Right forelimb (tissue), 1 donor: ENCODE results near the gene VENTX.
"Not testable (repeated sequence)": the region's sequence is repeated elsewhere in the genome, so short reads cannot be mapped to it uniquely, and the experiment has no call there.

Source experiments
- DNase-seq: peaks from one replicate; pipeline ENCODE4 v3.0.0-alpha.2; 2018

VENTX gene

DNA sequence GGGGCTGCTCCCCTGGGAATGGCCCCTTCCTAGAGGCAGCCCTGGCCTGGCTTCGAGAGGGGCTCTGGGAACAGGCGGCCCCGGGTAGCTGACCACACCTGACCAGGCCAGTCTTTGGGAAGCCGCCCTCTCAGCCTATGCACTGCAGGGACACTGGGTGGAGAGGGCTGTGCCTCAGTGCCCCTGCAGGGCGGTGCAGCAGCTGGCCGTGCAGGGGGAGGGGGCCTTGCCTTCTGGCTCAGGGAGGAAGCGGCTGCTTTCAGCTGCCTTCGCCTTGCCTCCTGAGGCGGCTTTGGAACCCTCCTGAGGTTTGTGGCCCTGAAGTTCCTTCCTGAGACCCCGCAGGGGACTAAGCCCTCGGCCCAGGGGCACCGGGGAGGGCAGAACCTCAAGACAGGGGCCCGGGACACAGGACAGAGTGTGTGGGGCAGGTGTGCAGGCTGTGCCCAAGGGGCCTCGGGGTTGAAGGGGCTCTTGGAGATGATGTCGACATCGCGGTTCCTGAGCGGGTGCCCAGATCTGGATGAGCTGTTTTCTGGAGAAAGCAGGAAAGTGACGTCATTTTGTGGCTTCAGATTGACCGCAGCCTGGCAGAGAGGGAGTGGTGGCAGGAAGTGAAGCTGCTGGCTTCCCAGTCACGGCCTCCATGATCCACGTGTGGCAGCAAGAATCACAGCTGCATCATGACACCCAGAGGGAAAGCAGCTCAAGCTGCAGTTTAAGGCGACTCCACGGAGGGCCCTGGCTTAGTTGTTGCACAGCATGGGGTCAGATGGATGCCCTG is 21.4 kb downstream of the VENTX start:
- DNase-seq: peak; percentile 77

DNA sequence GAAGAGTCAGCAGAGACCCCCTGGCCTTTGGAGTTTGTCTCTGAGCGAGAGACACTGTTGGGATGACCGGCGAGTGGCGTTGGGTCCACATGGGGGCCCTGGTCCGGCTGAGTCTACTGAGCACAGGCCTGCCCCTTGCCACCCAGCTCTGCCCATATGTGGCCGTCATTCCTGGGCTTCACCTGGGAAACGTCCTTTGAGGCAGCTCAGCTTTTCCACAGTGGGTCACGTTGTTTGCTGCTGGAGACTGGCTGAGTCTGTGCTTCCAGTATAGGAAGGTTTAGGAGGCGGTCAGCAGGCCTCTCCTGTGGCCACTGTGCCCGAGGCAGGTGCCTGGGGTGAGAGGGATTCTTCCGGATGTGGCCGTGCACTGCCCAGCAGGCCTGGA is 21.9 kb downstream of the VENTX start:
- DNase-seq: no peak

DNA sequence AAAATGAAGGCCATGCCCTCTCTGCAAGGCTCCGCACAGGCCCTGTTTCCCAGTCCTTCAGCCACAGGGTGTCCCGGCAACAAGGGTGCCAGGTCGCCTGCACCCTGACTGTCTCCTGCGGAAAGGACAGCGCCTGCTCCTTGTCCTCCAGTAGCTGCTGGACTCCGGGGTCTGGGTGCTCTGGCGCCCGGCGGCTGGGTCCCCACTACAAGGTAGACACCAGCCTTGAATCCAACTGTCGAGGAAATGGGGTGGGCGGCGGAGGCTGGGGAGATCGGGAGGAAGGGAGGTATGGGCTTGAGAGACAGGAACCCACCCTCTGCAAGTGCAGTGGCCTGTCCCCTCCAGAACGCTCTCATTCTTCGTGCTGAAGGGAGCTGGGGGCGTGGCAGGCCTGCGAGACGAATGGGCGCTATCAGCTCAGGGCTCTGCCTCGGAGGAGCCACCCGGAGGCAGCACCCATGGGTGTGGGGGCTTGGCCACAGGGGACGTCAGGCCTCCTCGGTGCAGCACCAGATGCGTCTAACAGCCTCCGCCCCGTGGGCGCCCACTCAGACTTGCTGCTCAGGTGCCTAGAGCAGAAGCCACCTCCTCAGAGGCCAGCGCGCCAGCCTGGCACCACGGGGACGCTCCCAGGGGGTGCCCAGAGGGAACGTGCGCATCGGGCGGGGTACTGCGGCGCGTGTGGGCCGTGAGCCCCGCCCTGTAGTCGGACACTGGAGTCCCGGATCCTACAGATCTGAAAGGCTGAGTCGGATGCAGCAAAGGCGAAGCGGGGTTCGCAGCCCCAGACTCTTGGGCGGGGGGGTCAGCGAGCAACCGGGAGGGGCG is 23.5 kb downstream of the VENTX start:
- DNase-seq: no peak

DNA sequence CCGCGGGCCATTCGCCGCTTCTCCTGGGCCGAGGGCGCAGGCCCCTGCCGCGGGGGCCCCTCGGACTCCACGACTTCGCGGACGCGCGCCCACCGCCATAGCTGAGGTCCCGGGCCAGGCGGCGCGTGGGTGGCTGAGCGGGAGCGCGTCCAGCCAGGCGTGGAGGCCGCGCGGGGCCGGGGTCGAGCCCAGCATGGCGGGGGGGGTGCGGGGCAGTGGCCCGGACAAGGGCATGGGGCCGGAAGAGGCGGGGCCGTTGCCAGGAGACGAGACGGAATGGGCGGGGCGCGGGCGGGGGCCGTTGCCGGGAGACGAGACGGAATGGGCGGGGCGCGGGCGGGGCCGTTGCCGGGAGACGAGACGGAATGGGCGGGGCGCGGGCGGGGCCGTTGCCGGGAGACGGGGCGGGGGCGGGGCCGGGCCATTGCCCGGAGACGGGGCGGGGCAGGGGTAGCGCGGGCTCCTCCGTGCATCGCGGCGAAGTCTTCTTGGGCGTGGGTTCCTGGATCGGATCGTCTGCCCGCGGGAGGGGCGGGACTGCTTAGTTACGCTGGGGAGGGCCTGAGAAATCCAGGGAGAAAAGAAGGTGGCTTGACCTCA is 24.2 kb downstream of the VENTX start:
- DNase-seq: peak; percentile 82

DNA sequence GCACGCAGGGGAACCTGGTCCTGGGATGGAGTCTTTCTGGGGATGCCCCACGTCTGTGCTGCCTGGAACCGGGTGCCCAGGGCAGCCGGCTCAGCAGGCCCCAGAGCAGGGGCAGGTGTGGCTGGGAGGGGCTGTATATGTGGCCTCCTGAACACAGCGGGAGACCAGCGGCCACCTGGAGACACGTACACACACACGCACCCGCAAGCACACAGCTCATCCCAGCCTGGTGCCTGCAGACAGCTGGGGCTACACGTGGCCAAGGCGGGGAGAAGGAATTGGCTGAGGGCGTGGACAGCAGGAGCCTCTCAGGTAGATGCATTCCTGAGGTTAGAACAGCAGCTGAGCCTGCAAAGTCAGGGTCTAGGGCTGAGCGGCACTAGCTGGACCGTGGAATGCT is 25.0 kb downstream of the VENTX start:
- no peak for DNase-seq

DNA sequence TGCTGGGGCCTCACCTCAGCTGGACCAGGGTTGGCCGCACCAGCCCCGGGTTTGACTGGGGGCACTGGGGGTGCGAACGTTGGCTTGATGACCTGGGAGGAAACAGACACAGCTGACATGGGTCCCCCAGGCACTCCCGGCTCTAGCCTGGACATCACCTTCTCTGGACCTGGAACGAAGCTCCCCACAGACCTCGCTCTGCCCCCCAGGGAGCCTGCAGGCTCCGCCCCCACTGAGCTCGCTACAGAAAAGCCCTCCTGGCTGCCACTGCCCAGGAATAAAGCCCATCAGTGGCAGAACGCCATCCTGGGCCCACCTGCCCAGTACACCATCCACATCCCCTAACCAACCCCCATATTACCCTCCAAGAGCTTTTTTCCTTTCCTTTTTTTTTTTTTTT is 26.0 kb downstream of the VENTX start:
- DNase-seq: no peak

DNA sequence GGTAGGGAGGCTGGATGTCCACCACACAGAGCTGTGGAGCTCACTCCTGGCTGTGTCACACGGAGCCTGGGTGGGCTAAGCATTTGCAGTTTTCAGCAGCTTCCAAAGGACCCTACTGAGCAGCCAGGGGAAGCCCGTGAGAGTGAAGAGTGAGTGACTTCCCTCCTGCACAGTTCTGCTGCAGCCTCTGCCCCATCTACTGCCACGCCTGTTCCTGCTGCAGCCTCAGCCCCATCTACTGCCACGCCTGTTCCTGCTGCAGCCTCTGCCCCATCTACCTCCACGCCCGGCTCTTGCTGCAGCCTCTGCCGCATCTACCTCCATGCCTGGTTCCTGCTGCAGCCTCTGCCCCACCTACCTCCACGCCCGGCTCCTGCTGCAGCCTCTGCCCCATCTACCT is 26.8 kb downstream of the VENTX start:
- DNase-seq: no peak

DNA sequence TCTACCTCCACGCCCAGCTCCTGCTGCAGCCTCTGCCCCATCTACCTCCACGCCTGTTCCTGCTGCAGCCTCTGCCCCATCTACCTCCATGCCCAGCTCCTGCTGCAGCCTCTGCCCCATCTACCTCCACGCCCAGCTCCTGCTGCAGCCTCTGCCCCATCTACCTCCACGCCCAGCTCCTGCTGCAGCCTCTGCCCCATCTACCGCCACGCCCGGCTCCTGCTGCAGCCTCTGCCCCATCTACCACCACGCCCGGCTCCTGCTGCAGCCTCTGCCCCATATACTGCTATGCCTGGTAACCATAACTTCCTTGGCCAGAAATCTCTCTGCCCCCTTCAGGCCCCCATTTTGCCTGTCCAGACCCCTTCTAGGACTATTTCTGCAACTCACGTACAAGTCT is 27.4 kb downstream of the VENTX start:
- DNase-seq: not testable (repeated sequence)

DNA sequence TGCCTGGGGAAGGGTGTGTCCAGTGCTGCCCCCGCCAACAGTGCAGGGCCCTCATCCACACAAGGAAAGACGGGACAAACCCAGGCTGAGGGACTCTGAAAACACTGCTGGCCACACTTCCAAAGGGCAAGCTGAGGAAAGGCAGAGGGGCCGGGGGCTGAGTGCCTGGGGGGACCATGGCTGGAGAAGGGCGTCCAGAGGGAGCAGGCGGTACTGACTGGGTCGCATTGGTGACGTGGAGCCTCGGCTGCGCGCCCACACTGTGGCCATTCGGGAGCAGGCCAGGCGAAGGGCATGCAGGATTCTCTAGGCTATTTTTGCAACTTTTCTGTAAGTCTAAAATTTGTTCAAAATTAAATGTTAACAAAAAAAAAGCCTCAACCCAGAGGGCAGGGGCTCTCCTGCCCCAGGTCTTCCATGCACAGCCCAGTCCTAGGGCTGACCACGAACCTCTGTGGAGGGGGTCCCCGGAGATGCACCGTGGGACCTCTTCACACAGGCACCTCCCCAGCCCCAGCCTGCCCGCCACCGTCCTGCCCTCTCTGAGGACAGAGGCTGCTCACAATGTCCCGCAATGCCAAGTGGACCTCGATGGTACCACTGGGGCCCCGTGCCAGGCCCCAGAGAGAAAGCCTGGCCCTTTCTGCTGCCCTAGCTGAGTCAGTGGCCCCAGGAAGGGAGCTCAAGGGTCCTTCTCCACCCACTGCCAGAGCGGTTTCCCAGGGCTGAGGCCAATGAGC is 28.6 kb downstream of the VENTX start:
- no peak for DNase-seq

DNA sequence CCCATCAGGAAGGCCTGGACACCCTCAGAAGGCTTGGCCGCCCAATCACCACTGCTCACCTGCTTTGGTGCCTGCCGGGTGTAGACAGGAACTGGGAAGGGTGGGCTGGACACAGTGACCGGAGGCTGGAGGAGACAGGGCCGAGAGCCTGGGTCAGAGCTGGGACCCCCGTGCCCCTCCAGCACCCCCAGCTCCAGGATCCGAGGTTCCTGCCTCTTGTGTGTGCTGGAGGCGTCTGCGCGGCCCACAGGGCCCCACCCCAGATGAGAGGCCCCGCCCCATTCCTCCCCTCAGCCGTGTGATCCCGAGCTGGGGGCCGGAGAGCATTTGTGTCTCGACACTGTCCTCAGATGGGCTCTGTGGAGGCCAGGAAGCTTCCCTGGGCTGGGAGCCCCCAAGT is 29.6 kb downstream of the VENTX start:
- no peak for DNase-seq

DNA sequence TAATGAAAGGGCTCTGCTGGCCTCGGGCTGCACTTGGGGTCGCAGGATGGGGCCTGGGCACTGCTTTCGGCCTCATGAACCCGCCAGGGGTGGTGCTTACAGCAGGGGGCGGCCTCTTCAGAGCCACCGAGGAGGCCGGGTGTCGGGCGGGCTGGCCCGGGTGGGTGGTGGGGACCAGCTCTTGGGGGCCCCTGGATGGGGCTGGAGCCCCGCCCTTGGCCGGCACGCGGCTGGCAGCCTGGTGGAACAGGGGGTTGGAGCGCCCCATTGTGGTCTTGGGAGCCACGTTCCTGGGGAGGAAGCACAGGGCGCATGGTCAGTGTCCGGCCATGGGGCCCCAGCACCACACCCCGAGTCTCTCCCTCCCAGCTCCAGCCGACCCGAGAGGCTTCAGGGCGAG is 30.2 kb downstream of the VENTX start:
- no peak for DNase-seq

DNA sequence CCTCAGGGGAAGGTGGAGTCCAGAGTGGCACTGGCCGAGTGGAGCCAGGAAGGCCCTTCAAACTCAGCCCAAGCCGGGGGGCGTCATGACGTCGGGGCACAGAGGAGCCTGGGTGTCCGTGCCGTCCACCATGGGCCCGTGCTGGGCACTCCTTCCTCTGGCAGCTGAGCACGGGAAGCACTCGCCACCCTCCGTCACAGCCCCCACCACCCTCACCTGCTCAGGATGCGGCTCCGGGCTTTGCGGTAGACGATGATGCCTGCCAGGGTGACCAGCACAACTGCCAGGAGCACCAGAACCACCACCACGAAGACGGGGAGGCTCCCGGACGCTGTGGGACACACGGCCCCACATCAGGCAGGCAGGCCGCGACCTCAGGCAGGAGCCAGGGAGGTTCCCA is 30.9 kb downstream of the VENTX start:
- DNase-seq: no peak

DNA sequence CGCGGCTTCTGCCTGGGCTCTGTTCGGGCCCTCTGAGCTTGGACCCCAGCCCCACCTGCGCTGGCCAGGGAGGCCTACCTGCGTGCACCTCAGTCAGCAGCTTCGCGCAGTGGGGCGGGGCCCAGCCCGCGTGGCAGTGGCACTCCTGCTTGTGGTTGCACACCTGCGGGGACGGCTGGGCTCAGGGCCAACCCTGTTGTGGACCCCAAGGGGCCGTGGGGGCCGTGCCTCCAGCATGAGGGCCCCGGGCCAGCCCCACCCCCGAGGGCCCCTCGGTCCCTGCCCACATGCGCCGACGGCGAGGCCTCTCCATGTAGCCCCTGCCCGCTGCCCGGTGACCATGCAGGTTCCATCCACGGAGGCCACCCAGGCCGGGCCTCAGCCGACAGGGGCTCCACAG is 31.7 kb downstream of the VENTX start:
- no peak for DNase-seq

DNA sequence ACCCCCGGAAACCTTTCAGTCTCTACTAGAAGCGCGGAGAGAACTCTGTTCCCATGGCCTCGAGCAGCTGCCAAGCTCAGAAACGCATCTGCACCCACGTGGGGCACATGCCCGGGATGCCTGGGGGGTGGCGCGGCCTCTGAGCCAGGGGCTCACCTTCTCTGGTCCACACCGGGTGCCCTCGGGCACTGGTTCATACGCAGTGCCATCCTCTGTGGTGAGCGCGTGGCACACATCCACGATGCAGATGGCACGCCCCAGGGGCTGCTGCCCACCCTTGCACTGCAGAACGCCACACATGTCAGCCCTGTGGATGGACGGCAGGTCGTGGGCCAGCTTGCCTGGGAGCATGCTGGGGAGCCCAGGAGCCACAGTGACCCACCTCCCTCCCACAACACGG is 32.5 kb downstream of the VENTX start:
- no peak for DNase-seq

DNA sequence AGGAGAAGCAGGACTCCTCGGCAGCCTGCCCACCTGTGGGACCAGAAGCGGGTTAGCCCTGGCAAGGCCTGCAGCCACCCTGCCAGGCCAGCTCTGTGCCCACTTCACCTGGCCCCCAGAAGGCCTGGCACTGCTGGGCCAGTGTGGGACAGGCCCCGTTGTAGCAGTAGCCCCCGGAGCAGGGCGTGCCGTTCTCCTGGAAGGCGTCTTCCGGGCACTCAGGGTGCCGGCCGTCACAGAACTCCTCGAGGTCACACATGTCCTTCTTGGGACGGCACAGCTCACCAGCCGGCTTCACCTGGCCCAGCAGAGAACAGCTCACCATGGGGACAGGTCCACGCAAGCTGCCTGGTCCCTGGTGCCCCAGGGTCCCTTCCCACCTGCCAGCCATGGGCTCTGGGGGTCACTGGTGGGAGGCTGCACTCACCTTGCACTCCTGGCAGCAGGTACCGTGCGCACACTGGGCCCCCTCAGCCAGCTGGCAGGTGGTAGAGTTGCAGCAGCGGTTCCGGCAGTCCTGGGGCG is 33.2 kb downstream of the VENTX start:
- DNase-seq: no peak

DNA sequence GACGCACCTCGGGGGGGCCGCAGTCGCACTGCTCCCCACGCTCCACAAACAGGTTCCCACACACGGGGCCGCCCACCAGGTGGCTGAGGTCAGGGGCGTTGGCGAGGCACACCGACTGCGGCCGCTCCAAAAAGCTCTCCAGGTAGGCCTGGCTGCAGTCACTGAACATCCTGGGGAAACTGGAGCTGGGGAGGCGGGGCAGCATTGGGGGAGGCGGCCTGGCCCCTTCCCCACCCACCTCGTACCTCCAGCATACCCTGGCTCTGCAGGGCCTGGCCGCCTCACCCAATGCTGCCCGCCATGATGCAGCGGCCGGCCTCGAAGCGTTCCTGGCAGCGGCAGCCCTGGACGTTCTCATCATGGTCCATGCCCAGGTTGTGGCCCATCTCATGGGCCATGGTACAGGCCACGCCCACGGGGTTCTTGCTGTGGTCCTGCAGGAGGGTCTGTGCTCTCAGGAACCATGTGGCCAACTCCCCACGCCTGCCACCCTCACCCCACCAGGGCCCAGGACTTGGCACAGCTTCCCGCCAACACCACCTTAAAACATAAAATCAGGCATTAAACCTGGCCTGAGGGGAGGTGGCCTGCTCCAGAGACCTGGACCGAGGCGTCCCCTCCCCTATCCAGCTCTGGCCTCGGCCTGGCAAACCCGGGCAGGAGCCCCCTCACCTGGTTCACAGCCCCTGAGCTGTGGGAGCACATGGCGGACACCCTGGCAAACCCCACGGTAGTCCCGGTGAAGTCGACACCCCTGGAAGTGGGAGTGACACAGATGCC is 34.1 kb downstream of the VENTX start:
- no peak for DNase-seq

DNA sequence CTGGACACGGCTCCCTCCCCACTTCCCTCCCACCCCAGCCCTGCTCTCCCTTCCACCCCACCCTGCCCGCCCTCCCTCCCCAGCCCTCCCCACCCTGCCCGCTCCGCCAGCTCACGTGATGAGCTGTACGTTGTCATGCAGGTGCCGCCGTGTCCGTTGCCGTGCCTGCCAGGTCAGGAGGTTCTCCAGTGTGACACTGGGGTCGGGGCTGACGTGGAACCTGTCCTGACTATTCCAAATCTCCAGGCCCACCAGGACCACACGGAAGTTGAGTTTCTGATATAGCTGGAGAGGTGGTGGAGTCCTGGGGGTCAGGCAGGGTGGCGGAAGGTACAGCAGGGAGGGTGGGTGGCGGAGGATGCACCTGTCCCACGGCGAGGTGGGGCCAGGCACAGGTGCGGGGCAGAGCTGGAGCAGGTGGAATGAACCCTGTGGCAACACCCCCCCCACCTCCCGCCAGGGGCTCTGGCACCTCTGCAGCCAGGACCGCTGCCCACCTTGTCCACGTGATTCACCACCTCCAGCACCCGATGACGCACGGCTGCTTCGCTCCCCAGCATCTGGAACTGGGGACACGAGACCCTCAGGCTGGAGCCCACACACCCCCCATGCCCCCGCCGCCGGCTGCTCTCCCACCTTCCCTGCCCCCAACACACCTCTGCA is 34.8 kb downstream of the VENTX start:
- DNase-seq: no peak

DNA sequence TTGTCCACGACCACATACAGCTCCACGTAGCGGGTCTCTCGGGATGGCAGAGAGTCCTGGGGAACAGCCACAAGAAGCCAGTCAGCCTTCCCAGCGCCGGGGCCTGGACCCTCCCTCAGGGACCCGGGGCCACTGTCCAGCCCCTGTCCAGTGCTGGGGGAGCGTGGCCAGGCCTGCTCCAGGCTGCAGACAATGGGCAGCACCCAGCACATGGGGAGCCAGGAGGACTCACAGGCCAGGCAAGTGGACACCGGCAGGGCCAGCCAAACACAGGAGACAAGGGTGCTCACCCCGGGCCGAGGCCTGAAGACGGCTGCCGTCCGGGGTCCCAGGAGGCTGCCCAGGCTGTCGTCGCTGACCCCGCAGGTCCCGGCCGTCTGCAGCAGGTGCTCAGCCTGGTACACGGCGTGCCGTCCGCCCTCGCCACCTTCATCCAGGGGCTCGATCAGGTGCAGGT is 35.3 kb downstream of the VENTX start:
- DNase-seq: no peak

DNA sequence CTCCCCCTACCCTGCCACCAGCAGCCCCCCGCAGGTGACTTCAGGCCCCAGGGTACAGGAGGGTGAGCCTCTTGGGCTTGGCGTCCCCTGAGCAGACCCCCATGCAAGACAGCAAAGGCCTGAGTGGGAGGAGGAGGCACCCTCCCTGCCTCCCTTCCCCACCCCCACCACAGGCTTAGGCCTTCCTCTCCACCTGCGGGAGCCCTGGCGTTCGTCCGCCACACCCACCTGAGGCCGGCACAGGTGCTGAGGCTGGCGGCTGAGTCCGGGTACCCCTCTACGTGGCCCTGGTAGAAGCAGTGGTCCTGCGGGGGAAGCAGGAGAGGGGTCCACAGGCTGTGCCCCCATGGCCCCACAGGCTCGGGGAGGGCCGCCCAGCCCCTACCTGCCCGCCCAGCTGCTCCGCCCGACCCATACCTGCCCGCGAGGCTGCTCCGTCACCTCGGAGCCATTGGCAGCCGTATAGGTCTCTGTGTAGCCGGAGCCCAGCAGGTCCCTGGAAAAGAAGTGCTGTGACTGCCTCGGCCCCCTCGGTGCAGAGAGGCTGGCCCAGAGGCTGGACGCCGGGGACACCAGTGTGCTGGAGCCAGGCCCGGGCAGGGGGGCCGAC is 36.0 kb downstream of the VENTX start:
- DNase-seq: no peak

DNA sequence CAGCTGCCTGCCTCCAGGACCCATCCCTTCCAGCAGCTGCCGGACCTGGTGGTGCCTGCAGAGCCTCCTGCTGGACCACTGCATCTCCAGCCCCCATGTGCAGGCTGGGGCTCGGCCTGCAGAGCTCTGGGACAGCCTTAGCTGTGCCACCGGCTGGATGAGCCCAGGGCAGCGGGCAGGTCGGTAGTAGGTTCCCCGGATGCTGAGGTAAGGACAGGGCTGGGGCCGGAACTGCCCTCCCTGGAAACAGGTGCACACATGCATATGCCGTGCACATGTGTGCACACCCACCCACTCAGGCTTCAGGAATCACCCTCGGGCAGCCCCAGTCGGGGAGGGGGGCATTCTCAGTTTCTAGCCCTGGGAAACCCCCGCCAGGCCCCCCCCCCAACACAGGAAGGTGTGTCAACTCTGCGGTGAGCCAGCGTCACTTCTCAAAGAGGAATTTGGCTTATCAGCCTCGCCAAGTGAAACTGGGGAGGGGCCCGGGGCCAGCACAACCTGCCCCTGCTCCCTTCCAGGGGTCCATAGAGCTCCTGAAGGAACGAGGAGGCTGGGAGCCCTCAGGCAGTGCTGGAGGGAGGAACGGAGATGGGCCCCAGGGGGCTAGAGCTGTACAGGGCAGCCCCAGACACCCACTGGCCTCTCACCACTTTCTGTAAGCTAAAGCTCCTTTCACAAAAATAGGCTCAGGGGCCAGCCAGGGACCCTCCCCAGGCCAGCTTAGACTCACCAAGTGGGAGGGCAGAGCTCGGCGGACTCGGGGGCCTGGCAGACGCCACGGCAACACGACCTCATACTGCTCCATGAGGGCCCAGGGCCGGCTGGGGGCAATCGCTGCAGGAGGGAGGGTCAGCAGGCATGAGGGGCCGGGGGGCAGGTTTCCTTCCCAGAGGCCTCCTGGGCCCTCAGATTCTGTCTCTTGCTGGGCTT is 37.4 kb downstream of the VENTX start:
- DNase-seq: no peak
